Endothelial cell of umbilical vein (primary cell): ENCODE measurements around the gene GABPB1. TPM values are rescaled to one million over a fixed set of nuclear protein-coding genes. Genes with fewer than 3 reads are reported as not detected.

Source experiments
- BruUV-seq: library from RNA; stranded (reverse); fragments of 400-500 nt; replicated peaks from 2 replicates; lab custom pipeline; 2021; lab: Mats Ljungman, UMichigan
- CTCF ChIA-PET: fragments of 300-600, 350-600 bp; sonication (Branson Sonifier 250); formaldehyde crosslinking; loops from one replicate; lab custom pipeline; 2021; ENCODE audit warnings: antibody characterized with exemption, inconsistent platforms; lab: Charles Lee
- POLR2A ChIA-PET: fragments of 300-600, 350-600 bp; sonication (Branson Sonifier 250); formaldehyde crosslinking; loops from one replicate; lab custom pipeline; 2021; ENCODE audit warnings: antibody characterized with exemption, inconsistent platforms; lab: Charles Lee
- DNase-seq: peaks from one replicate; pipeline ENCODE4 v3.0.0-alpha.2; 2011; ENCODE audit warnings: low read depth, low spot score
- FAIRE-seq: peaks from 2 replicates; lab custom pipeline; 2011; peaks lifted over from hg19 to GRCh38; lab: Jason Lieb, UNC
- H2AFZ ChIP-seq: 2 replicates; pipeline ENCODE4 v1.6.0; 2012; ENCODE audit warnings: low read depth, low read length, control low read depth, inconsistent platforms
- H3K27ac ChIP-seq: 2 replicates; pipeline ENCODE4 v1.5.1; 2011; ENCODE audit warnings: low read depth, mild to moderate bottlenecking, control low read depth, low read length, moderate library complexity; ENCODE audit not compliant: insufficient read depth
- H3K27me3 ChIP-seq, 2 experiments: 2 replicates each; pipeline versions ENCODE4 v1.6.0 to v1.6.1; 2011; ENCODE audit warnings: low read length in 2 of 2, mixed read lengths in 1 of 2; ENCODE audit not compliant: control insufficient read depth in 2 of 2, insufficient read depth in 2 of 2
- H3K36me3 ChIP-seq, 2 experiments: 2 replicates in 1 of 2; 3 replicates in 1 of 2; pipeline ENCODE4 v1.5.1; 2011; ENCODE audit warnings: low read length in 2 of 2, mild to moderate bottlenecking in 1 of 2, moderate library complexity in 1 of 2; ENCODE audit not compliant: control insufficient read depth in 2 of 2, insufficient read depth in 2 of 2; ENCODE audit errors: extremely low read depth in 1 of 2
- H3K4me1 ChIP-seq: 3 replicates; pipeline ENCODE4 v1.5.1; 2011; ENCODE audit warnings: mild to moderate bottlenecking, low read length; ENCODE audit not compliant: control insufficient read depth, insufficient read depth; ENCODE audit errors: extremely low read depth
- H3K4me2 ChIP-seq: 2 replicates; pipeline ENCODE4 v1.6.1; 2011; ENCODE audit warnings: low read length, control low read depth, mixed read lengths; ENCODE audit not compliant: insufficient read depth
- H3K4me3 ChIP-seq, 3 experiments: fragments of 200-600 bp in 1 of 3; sonication (generic), shearing (Covaris generic) in 1 of 3; replicated peaks in 1 of 3; 2 replicates each; pipeline ENCODE4 v1.5.1; 2011 to 2016; ENCODE audit warnings: control low read depth in 3 of 3, low read length in 3 of 3, mild to moderate bottlenecking in 2 of 3, inconsistent platforms in 1 of 3, low read depth in 1 of 3, moderate library complexity in 1 of 3; ENCODE audit not compliant: insufficient read depth in 1 of 3
- H3K79me2 ChIP-seq: 2 replicates; pipeline ENCODE4 v1.6.0; 2012; ENCODE audit warnings: low read length, inconsistent platforms; ENCODE audit not compliant: control insufficient read depth, insufficient read depth
- H3K9ac ChIP-seq: replicated peaks from 2 replicates; pipeline ENCODE3; 2011; ENCODE audit warnings: low read length, control low read depth; ENCODE audit not compliant: insufficient read depth; ENCODE audit errors: extremely low read depth
- H3K9me1 ChIP-seq: replicated peaks from 3 replicates; pipeline ENCODE4 v1.6.0; 2011; ENCODE audit warnings: mild to moderate bottlenecking, low read length; ENCODE audit not compliant: control insufficient read depth, insufficient read depth; ENCODE audit errors: extremely low read depth
- H3K9me3 ChIP-seq: replicated peaks from 2 replicates; pipeline ENCODE4 v1.5.1; 2012; ENCODE audit warnings: low read length, inconsistent platforms; ENCODE audit not compliant: control insufficient read depth, insufficient read depth
- H4K20me1 ChIP-seq: replicated peaks from 2 replicates; pipeline ENCODE3; 2011; ENCODE audit warnings: mild to moderate bottlenecking, low read length; ENCODE audit not compliant: control insufficient read depth, insufficient read depth; ENCODE audit errors: extremely low read depth
- EZH2 ChIP-seq: IDR thresholded peaks from 2 replicates; pipeline ENCODE4 v1.6.1; 2012; ENCODE audit warnings: borderline replicate concordance, low read depth, mild to moderate bottlenecking, moderate library complexity, low read length, inconsistent platforms; ENCODE audit not compliant: severe bottlenecking
- FOS ChIP-seq: IDR thresholded peaks from 2 replicates; pipeline ENCODE4 v1.6.1; 2011; ENCODE audit warnings: mild to moderate bottlenecking, low read length, moderate library complexity, borderline replicate concordance; ENCODE audit not compliant: insufficient read depth
- GATA2 ChIP-seq: IDR thresholded peaks from 2 replicates; pipeline ENCODE4 v1.7.0; 2011; ENCODE audit warnings: low read depth, mild to moderate bottlenecking, moderate library complexity, mixed read lengths, low read length; ENCODE audit not compliant: insufficient read length, insufficient read depth
- JUN ChIP-seq: IDR thresholded peaks from 2 replicates; pipeline ENCODE4 v1.6.1; 2011; ENCODE audit warnings: borderline replicate concordance, low read depth; ENCODE audit not compliant: insufficient read length, insufficient read depth
- MYC ChIP-seq: IDR thresholded peaks from one replicate; pipeline ENCODE4 v1.6.1; 2011; ENCODE audit warnings: mild to moderate bottlenecking, low read depth, low read length
- POLR2A ChIP-seq: IDR thresholded peaks from 2 replicates; pipeline ENCODE4 v1.6.1; 2012; ENCODE audit warnings: low read depth, mild to moderate bottlenecking, control low read depth, low read length
- POLR2AphosphoS5 ChIP-seq: IDR thresholded peaks from 2 replicates; pipeline ENCODE4 v1.6.1; 2012; ENCODE audit warnings: low read depth, mild to moderate bottlenecking, control low read depth, low read length, moderate library complexity; ENCODE audit not compliant: insufficient read depth
- dilution Hi-C: fragments of 300-500 bp; cut with MboI; formaldehyde crosslinking; loops from one replicate; pipeline ENCODE4 v1.15.0; 2019; ENCODE audit warnings: low sequenced_read_pairs; ENCODE audit not compliant: extremely low pct_ligation_motif_present
- intact Hi-C: fragments of 100-400 bp; cut with micrococcal nuclease; formaldehyde crosslinking; loops from one replicate; pipeline ENCODE4 v1.10.0; 2022
- polyA plus RNA-seq, 4 experiments: library from polyadenylated mRNA; depleted of rRNA in 3 of 4; stranded (reverse) in 3 of 4; unstranded in 1 of 4; fragments of >200 nt; gene quantifications; 2 replicates each; pipeline versions ENCODE4 v1.2.1 to v1.2.3, GENCODE V29; 2011 to 2012; ENCODE audit warnings: missing spikeins in 1 of 4
- total RNA-seq: library from RNA; stranded (reverse); gene quantifications from 2 replicates; pipeline ENCODE4 v1.2.3, GENCODE V29; 2021
- TF ChIP-seq, protein P1 (sequence below), 2 donors: IDR thresholded peaks; 1 replicate in 1 of 2; 2 replicates in 1 of 2; pipeline ENCODE4 v1.5.1; 2011; ENCODE audit warnings: low read length in 2 of 2, mild to moderate bottlenecking in 2 of 2, moderate library complexity in 2 of 2, control low read depth in 1 of 2, inconsistent platforms in 1 of 2, low read depth in 1 of 2; ENCODE audit not compliant: insufficient read depth in 1 of 2; ENCODE audit errors: extremely low read depth in 1 of 2
- TF ChIP-seq, protein P2 (sequence below): IDR thresholded peaks from 2 replicates; pipeline ENCODE4 v1.6.1; 2011; ENCODE audit not compliant: insufficient read depth, insufficient read length

Gene GABPB1
- total and polyA plus RNA-seq, 2 donors (not counting 3 experiments of a cell fraction or from before 2014, with no cell fraction given): 42.3 to 59.7 TPM

DNA sequence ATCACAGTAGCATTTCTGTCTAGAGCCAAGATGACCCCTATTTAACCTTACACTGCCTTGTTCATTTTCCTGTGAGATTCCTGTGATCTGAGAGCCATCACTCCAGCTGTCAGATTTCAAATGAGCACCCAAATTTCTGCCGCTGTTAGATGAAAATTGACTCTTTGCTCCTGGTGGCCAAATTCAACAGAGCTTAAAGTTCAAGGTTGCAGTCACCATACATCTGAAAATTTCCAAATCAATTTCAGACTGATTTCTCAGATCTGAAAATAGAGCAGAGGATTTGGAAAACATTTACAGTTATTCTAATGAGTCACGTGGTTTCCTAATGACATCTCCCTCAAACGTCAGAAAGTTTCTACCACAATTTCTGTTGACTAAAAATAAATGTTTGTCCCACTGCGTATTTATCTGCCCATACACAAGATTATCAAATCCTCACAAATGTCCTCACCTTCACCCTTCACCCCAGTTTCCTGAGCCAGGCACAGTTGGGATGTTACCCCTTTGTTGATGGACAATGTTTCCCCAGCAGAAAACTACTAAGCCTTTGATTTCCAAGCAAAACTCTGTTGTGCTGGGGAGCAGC is 105.9 kb downstream of the GABPB1 start:
- H2AFZ ChIP-seq: no peak overlapping the region
- H3K9ac ChIP-seq: no peak overlapping the region
- no TSS peak for BruUV-seq
- POLR2A ChIA-PET: no interaction called here
- no peaks in the 10 kb centered on the region for H3K27me3 ChIP-seq
- H3K27ac ChIP-seq: no peak overlapping the region
- H3K79me2 ChIP-seq: no peaks in the 10 kb centered on the region
- CTCF ChIA-PET: interaction anchor here (0.8 to 1.7 kb wide), 3 partner anchors 8 to 29 kb away, joined by 3 read pairs; no protein-coding TSS in a partner anchor
- no peak overlapping the region for H3K4me2 ChIP-seq
- TF ChIP-seq POLR2AphosphoS5: no peak
- no peak for TF ChIP-seq JUN
- TF ChIP-seq GATA2: no peak
- TF ChIP-seq FOS: no peak
- FAIRE-seq (no peak), DNase-seq (no peak)
- no peaks in the 10 kb centered on the region for H3K4me1 ChIP-seq
- no peaks in the 10 kb centered on the region for H4K20me1 ChIP-seq
- intact Hi-C loops: no loop called here
- H3K9me3 ChIP-seq: no peaks in the 10 kb centered on the region
- no peaks in the 10 kb centered on the region for H3K36me3 ChIP-seq
- H3K4me3 ChIP-seq: no peak overlapping the region
- no peaks in the 10 kb centered on the region for H3K9me1 ChIP-seq
- dilution Hi-C loops: no loop called here

DNA sequence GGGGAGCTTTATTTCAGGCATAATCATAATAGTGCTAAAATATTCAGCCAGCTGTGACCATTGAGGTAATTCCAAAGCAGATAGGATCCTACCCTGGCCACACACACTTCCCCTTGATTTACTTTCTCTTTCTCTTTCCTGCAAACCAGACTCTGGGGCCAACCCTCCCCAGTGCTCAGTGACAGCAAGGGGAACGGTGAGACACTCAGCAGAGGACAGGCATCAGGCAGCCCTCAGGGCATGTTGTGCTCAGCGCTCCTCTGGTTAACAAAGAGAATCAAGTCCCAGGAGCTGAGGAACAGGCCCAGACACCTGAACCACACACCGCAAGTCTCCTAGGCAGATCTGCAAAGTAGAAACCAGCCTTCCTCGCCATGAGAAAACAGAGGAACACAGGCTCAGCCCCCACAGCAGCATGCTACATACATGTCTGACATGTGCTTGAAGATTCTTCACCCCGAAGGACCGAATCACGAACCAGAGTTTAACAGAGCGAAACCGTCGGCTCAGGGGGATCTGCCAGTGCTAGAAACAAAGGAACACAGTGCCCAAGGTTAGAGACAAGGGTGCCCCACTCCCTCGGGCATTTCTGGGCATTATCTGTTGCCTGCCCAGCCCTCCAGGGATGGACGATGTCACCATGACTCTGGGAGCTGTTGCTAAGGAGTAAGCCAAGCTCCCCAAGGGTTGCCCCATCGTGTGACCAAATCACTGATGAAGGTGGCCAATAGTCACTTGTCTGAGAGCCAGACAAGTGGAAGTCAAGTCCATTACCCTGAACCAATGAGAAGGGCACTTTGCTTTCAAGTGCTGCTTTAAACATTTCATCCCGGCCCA is 107.0 kb downstream of the GABPB1 start:
- intact Hi-C loops (no loop called here), dilution Hi-C loops (no loop called here)
- ChIA-PET CTCF (interaction anchor here (1.7 kb wide), 1 partner anchor 12 kb away, joined by 3 read pairs; no protein-coding TSS in a partner anchor), POLR2A (no interaction called here)
- Histone ChIP-seq H3K9ac (no peak overlapping the region), H3K27me3 (no peaks in the 10 kb centered on the region), H3K9me3 (no peaks in the 10 kb centered on the region), H3K9me1 (no peaks in the 10 kb centered on the region), H3K27ac (no peak overlapping the region), H4K20me1 (no peaks in the 10 kb centered on the region), H3K4me3 (no peak overlapping the region), H3K4me1 (no peaks in the 10 kb centered on the region), H3K36me3 (no peaks in the 10 kb centered on the region), H3K79me2 (no peaks in the 10 kb centered on the region), H3K4me2 (no peak overlapping the region), H2AFZ (no peak overlapping the region)
- no TSS peak for BruUV-seq
- no peak for FAIRE-seq
- TF ChIP-seq POLR2A (no peak), GATA2 (no peak), POLR2AphosphoS5 (no peak), EZH2 (no peak), FOS (no peak), MYC (no peak), JUN (no peak)
- TF ChIP-seq, protein P1, sequence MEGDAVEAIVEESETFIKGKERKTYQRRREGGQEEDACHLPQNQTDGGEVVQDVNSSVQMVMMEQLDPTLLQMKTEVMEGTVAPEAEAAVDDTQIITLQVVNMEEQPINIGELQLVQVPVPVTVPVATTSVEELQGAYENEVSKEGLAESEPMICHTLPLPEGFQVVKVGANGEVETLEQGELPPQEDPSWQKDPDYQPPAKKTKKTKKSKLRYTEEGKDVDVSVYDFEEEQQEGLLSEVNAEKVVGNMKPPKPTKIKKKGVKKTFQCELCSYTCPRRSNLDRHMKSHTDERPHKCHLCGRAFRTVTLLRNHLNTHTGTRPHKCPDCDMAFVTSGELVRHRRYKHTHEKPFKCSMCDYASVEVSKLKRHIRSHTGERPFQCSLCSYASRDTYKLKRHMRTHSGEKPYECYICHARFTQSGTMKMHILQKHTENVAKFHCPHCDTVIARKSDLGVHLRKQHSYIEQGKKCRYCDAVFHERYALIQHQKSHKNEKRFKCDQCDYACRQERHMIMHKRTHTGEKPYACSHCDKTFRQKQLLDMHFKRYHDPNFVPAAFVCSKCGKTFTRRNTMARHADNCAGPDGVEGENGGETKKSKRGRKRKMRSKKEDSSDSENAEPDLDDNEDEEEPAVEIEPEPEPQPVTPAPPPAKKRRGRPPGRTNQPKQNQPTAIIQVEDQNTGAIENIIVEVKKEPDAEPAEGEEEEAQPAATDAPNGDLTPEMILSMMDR (IDR thresholded peaks at IDR 0.05; ENCODE audit: extremely low read depth in 1 of 2, insufficient read depth in 1 of 2, low read depth in 1 of 2, low read length in 2 of 2): no peak
- TF ChIP-seq, protein P2, sequence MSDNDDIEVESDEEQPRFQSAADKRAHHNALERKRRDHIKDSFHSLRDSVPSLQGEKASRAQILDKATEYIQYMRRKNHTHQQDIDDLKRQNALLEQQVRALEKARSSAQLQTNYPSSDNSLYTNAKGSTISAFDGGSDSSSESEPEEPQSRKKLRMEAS: no peak
- DNase-seq: no peak
